PFSK-1 (cell line): Measurements from ENCODE around the gene SYCP3.

Source experiments
- FOXP2 ChIP-seq: optimal IDR thresholded peaks from 2 replicates; pipeline ENCODE3; 2011; ENCODE audit warnings: borderline replicate concordance, control low read depth, inconsistent platforms; ENCODE audit not compliant: insufficient read depth; ENCODE audit errors: extremely low read length, extremely low read depth
- POLR2AphosphoS5 ChIP-seq: IDR thresholded peaks from 2 replicates; pipeline ENCODE4 v1.6.1; 2012; ENCODE audit warnings: low read depth, mild to moderate bottlenecking, control low read depth, low read length, moderate library complexity
- SIN3A ChIP-seq: IDR thresholded peaks from 2 replicates; pipeline ENCODE4 v1.6.1; 2012; ENCODE audit warnings: mild to moderate bottlenecking, low read length, moderate library complexity, borderline replicate concordance; ENCODE audit not compliant: insufficient read depth
- TAF1 ChIP-seq: IDR thresholded peaks from 2 replicates; pipeline ENCODE4 v1.6.1; 2012; ENCODE audit warnings: low read length, control low read depth, borderline replicate concordance; ENCODE audit not compliant: insufficient read depth
- TF ChIP-seq, protein P1 (sequence below), 2 experiments: IDR thresholded peaks; 2 replicates each; pipeline versions ENCODE4 v1.6.1 to v1.8.0; 2011 to 2012; ENCODE audit warnings: low read depth in 2 of 2, low read length in 2 of 2, control low read depth in 1 of 2, inconsistent platforms in 1 of 2, mild to moderate bottlenecking in 1 of 2, moderate library complexity in 1 of 2; ENCODE audit not compliant: insufficient read depth in 1 of 2

DNA sequence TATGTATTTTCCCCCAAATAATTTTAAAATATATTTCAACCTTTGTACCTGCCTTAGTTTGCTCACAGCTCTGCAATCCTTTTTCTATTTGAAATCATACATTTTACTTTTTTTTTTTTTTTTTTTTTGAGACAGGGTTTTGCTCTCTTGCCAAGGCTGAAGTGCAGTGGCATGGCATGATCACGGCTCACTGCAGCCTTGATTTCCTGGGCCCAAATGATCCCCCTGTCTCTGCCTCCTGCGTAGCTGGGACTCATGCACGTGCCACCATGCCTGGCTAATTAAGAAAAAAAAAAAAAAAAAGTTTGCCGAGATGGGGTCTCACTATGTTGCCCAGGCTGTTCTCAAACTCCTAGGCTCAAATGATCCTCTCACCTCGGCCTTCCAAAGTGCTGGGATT lies 1.3 kb upstream of the SYCP3 start:
- no peak for TF ChIP-seq POLR2AphosphoS5
- TF ChIP-seq TAF1 = no peak
- no peak for TF ChIP-seq SIN3A
- TF ChIP-seq, protein P1, sequence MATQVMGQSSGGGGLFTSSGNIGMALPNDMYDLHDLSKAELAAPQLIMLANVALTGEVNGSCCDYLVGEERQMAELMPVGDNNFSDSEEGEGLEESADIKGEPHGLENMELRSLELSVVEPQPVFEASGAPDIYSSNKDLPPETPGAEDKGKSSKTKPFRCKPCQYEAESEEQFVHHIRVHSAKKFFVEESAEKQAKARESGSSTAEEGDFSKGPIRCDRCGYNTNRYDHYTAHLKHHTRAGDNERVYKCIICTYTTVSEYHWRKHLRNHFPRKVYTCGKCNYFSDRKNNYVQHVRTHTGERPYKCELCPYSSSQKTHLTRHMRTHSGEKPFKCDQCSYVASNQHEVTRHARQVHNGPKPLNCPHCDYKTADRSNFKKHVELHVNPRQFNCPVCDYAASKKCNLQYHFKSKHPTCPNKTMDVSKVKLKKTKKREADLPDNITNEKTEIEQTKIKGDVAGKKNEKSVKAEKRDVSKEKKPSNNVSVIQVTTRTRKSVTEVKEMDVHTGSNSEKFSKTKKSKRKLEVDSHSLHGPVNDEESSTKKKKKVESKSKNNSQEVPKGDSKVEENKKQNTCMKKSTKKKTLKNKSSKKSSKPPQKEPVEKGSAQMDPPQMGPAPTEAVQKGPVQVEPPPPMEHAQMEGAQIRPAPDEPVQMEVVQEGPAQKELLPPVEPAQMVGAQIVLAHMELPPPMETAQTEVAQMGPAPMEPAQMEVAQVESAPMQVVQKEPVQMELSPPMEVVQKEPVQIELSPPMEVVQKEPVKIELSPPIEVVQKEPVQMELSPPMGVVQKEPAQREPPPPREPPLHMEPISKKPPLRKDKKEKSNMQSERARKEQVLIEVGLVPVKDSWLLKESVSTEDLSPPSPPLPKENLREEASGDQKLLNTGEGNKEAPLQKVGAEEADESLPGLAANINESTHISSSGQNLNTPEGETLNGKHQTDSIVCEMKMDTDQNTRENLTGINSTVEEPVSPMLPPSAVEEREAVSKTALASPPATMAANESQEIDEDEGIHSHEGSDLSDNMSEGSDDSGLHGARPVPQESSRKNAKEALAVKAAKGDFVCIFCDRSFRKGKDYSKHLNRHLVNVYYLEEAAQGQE (IDR thresholded peaks at IDR 0.05; ENCODE audit: insufficient read depth in 1 of 2, low read depth in 2 of 2, low read length in 2 of 2) = no peak
- TF ChIP-seq FOXP2 = no peak
